GM18508 (cell line): ENCODE data around the gene CD209.

ENCODE experiments used
- ATAC-seq: cut with Tn5 transposase; IDR thresholded peaks from one replicate; pipeline ENCODE4 v1.9.1; 2021; ENCODE audit warnings: moderate number of reproducible peaks; ENCODE audit not compliant: insufficient read depth, unreplicated experiment

Gene CD209

DNA sequence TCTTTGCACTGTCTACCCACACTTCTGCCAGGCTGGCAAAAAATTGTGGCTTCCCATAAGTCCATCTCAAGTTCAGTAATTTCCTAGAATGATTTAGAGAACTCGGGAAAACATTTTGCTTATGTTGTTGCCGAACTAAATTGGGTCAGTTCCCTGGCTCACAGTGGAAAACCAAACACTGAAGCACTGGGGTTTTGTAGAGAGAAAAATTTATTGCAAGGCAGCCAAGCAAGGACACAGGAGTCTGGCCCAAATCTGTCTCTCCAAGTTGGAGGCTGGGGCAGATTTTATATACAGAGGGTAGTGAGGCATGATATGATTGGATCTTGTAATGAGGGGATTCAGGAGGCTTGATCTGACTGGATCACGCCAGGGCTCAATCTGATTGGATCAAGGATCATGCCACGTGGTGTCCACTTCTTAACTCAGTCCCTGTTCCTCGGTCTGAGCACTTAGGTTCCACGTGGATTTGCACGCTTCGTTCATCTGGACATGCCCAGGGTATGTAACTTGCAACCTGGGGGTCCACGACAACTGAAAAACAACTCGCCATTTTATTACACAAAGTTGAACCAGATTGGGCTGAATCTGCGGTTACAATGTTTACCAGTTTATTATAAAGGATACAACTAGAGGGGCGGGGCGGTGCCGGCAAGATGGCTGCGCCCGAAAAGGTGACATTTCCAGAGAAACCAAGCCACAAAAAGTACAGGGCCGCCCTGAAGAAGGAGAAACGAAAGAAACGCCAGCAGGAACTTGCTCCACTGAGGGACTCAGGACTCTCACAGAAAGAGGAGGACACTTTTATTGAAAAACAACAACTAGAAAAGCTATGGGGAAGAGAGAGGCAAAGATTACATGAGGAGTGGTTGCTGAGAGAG is 7.3 kb downstream of the CD209 start:
- no peak for ATAC-seq

GRCh38 chr19:7739211-7739755 is 8.1 kb downstream of the CD209 start:
- ATAC-seq = no peak

DNA sequence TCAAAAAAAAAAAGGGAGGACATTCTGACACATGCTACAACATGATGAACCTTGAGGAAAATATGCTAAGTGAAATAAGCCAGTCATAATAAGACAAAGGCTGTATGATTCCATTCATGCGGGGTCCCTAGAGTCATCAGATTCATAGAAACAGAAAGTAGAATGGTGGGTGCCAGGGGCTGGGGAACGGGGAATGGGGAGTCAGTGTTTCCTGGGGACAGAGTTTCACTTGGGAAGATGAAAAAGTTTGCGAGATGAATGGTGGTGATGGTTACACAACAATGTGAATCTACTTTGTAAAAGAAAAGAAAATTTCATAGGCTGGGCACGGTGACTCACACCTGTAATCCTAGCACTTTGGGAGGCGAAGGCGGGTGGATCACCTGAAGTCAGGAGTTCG is 9.3 kb downstream of the CD209 start:
- ATAC-seq = no peak

DNA sequence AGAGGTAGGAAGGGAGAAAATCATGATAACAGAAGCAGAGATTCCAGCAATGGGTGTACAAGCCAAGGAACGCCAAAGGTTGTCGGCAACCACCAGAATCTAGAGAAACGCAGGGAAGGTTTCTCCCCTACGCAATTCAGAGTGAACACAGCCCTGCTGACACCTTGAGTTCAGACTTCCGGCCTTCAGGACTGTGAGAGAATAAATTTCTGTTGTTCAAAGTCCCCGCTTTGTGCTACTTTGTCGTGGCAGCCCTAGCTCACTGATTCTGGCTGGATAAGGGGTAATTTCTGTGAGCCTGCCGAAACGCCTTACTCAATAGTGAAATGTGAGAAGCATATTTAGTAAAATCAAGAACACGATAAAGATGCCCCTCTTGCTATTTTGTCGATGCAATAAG is 10.1 kb downstream of the CD209 start:
- no peak for ATAC-seq

DNA sequence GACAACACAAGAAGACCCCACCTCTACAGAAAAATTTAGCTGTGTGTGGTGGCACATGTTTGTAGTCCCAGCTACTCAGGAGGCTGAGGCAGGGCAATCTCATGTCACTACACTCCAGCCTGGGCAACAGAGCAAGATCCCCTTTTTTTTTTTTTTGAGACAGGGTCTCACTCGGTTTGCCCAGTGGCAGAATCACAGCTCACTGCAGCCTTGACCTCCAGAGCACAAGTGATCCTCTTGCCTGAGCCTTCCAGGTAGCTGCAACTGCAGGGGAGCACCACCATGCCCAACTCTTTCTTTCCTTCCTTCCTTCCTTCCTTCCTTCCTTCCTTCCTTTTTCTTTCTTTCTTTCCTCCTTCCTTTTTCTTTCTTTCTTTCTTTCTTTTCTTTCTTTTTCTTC is 11.2 kb downstream of the CD209 start:
- ATAC-seq = no peak

DNA sequence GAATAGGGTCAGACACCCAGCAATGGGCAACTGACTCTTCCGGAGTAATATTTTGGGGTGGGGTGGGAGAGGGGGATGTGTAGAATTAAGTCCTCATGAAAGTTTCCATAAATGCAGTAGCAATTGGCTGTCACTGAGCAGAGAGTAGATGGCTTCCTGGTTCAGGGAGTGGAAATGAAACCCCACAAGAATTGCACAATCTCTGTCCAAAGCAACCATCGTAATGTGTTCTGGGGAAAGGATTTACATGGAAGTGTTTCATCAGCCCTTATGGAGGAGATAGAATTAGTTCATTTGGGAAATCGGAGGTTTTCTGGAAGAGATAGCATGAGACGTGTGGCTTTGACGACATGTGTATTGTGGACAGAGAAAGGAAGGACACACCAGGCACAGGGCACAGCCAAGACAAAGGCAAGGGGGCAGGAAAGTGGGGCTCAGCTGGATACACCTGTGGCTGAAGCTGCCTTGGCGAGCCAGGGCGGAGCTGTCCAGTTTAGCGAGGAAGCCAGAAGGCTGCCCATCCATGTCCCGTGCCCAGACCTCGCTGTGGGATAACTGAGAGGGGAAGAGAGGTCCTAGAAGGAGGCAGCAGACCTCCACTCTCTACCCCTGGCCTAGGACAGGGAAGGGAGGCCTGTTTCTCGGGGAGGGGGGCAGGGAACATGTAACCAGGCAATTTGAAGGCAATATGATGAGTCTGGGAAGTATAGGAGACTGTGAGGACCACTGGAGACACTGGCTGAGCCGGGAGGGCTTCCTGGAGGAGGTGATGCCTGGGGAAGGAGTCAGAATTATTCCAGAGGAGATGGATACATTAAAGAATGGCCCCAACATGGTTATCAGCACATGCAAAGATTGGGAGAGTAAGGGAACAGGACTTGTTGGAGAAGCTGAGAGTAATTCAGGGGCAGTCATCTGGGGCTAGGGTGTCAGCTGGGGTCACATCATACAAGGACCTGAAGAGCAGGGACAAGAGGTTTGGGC is 12.8 kb downstream of the CD209 start:
- ATAC-seq = no peak

- ATAC-seq = no peak
These were observed 14.0 kb downstream of the CD209 start for GRCh38 chr19:7733376-7733775.

GRCh38 chr19:7732045-7732444 is 15.3 kb downstream of the CD209 start, which contains the start of gene CLEC4G:
Gene CLEC4G (minus strand): TSS chr19:7732110. CDS start chr19:7732102, 8 bp downstream.
- no peak for ATAC-seq

DNA sequence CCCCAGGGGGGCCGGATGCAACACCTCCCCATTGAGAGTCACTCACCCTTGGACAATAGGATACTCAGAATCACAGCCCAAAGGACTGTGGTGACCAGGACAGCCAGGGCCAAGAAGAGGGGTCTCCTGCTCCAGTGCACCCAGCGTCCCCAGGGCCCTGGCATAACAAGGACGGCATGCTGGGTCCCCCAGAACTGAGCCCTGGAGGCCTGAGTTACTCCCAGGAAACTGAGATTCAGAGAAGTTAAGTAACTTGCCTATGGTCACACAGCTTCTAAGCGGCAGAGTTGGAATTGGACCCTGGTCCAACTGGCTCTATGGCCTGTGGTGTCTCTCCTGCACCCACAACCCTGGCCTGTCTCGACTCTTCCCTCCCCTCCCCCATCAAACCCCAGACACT is 15.7 kb downstream of the CD209 start:
- no peak for ATAC-seq

DNA sequence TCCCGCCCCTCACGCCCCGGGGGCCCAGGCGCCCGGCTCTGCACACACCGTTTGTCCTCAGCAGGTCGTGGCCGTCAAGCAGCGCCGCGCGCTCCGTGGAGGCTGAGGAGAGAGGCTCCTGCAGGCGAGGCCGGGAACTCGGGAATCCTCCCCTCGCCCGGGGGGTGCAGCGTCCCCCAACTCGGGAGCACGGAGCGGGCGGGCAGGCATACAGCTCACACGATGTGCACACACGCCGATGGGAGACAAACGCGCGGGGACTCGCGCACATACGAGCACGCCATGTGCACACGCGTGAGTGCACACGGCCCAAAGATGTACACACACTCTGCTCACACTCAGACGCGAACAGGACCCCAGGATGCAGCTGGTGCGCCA is 16.1 kb downstream of the CD209 start:
- no peak for ATAC-seq

DNA sequence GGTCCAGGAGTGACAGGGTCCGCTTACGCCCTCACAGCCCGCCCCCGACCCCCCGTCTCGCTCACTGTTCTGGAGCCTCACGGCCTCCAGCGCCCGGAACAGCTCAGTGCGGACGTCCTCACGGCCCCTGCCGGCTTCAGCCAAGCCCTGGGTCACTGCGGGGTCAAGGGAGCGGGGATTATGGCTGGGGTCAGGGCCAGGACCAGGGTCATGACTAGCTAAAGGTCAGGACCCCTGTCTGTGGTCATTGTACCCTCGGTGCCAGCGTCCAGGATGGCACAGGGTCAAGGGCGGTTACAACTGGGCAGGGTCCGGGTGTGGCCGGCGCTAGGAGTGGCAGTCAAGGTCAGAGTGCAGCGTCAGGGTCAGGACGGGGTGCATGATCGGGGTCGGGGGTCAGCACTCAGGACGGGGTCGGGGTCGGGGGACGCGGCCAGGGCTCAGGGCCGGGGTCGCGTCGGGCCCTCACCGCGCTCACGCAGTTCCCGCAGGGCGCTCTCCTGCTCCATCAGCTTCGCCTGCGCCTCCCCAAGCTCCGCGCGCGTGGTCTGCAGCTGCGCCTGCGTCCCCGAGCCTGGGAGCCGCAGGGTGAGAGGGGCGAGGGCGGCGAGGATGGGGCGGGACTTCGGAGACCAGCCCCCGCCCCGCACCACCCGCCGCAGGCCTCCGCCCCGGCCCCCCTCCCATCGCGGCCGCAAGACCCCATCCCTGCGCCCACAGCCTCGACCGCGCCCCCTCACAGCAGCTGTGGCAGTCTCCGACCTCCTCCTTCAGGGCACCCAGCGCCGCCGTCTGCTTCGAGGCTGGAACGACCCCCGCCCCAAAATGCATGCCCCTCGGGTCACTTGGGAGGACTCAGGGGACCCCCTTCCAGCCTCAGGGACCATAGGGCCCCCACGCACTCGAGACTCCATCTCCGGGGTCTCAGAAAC is 16.8 kb downstream of the CD209 start:
- no peak for ATAC-seq

DNA sequence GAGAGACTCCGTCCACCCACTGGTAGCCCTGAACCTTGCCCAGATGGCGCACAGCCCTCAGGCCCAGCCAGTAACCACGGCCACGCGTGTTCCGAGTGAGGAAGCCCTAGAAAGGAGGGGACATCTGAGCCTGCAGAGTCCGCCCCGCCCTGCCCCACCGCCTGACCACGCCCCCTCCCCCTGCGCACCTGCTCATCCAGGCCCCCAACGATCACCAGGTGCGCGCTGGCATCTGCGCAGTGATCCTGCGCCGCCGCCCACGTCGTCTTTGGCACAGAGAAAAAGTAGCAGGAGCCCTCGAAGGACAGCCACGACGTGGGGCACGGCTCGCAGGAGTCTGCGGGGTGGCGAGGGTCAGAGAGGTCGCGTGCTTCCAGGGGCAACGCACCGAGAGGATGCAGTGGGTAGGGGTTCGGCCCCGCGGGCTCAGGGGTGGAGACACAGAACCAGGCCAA is 17.5 kb downstream of the CD209 start:
- no peak for ATAC-seq

GRCh38 chr19:7729211-7729610 is 18.1 kb downstream of the CD209 start:
- ATAC-seq = no peak

DNA sequence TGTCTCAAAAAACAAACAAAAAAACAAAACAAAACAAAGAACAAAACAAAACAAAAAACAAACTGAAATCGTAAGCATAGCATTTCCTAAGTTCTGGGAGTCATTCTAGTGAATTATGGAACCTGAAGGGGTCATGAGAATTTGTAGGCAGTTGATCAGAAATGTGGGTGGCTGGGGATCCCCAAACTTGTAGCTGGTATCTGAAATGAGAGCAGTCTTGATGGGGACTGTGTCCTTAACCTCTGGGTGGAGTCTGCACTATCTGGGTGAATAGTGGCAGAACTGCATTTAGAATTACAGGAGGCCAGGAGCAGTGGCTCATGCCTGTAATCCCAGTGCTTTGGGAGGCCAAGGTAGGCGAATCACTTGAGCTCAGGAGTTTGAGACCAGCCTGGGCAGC is 21.5 kb downstream of the CD209 start:
- no peak for ATAC-seq

GRCh38 chr19:7722231-7722651 is 25.1 kb downstream of the CD209 start:
- no peak for ATAC-seq

GRCh38 chr19:7720351-7720750 is 27.0 kb downstream of the CD209 start:
- ATAC-seq = no peak

DNA sequence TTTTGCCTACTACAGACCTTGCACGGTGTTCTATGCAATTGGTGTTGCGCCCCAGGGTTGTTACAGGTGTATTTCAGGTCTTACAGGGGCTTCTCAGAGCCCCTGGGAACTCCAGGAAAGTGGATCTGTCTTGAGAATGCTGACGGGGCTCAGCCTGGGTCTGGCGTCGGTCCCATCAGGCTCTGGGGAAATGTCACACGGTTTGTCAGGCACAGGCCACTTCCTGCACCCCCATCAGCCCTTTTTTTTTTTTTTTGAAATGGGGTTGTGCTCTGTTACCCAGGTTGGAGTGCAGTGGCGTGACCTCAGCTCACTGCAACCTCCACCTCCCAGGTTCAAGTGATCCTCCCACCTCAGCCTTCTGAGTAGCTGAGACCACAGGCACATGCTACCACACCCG is 28.7 kb downstream of the CD209 start:
- ATAC-seq = no peak

DNA sequence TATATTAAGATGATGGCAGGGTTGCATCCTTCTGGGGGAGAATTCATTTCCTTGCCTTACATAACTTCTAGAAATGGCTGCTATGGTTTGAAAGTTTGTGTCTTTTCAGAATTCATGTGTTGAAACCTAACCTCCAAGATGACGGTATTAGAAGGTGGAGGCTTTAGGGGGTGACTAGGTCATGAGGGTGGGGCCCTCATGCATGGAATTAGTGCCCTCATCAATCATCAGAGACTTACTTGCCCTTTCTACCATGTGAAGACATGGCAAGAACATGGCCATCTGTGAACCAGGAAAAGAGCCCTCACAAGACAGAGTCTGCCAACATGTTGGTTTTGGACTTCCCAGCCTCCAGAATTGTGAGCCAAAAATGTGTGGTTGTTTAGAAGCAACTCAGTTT is 30.6 kb downstream of the CD209 start:
- no peak for ATAC-seq

DNA sequence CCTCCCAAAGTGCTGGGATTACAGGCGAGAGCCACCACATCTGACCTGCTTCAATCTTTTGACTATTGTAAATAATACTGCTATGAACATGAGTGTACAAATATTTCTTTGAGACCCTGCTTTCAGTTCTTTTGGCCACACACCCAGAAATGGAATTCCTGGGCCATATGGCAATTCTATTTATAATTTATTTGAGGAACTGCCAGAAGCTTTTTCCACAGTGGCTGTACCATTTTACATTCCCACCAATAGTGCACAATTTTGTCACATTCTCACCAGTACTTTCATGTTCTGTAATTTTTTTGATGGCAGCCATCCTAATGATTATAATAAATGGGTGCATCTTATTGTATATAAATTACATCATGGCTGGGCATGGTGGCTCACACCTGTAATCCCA is 31.7 kb downstream of the CD209 start:
- ATAC-seq = no peak

DNA sequence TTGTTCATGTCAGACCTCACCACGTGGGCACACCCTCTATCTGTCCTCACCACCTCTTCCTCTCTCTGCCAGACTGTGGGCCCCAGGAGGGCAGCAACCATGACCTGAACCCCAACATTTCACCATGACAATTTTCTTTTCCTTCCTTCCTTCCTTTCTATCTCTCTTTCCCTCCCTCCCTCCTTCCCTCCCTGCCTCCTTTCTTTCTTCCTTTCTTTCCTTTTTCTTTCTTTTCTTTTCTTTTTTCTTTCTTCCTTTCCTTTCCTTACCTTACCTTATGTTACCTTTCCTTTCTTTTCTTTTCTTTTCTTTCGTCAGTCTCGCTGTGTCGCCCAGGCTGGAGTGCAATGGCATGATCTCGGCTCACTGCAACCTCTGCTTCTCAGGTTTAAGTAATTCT is 36.7 kb downstream of the CD209 start:
- no peak for ATAC-seq
